Measurements from ENCODE around the gene PMEPA1. TPM values are rescaled to one million over a fixed set of nuclear protein-coding genes. Genes with fewer than 3 reads are reported as not detected.

The PMEPA1 gene
- total RNA-seq, 1 donor, result 23.5 TPM

DNA sequence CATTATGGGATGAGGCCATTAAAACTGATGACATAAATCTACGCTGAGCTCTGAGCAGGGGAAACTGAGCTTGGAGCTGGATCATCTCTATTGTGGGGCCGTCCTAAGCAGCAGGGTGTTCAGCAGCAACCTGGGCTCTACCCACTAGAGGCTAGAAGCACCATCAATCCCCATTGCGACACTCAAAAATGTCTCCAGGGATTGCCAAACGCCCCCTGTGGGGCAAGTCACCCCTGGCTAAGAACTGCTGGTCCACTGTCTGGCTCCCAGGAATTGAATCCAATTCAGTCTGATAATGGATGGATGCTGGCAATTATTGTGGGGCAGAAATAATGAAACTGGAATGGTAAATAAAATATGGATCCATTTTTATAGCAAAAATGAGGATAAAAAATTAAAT, 38.2 kb downstream of the PMEPA1 start:
- Histone ChIP-seq H3K27me3 (ENCODE audit: insufficient read depth, low read length) (no peaks in the 10 kb centered on the region), H3K9me3 (ENCODE audit: low read depth, low read length) (no peaks in the 10 kb centered on the region), H2AFZ (ENCODE audit: low read length) (no peak overlapping the region), H3K36me3 (ENCODE audit: insufficient read depth, low read length) (no peaks in the 10 kb centered on the region), H3K27ac (ENCODE audit: low read depth, low read length) (no peak overlapping the region), H3K4me3 (ENCODE audit: insufficient read depth, low read length) (no peak overlapping the region), H3K79me2 (ENCODE audit: insufficient read depth, low read length) (peaks cover 30% of the 10 kb centered on the region), H3K4me1 (ENCODE audit: insufficient read depth, low read length) (no peaks in the 10 kb centered on the region), H4K20me1 (ENCODE audit: insufficient read depth, low read length) (peaks cover 52% of the 10 kb centered on the region), H3K4me2 (ENCODE audit: insufficient read depth, low read length) (no peak overlapping the region)
- TF ChIP-seq, protein P1, sequence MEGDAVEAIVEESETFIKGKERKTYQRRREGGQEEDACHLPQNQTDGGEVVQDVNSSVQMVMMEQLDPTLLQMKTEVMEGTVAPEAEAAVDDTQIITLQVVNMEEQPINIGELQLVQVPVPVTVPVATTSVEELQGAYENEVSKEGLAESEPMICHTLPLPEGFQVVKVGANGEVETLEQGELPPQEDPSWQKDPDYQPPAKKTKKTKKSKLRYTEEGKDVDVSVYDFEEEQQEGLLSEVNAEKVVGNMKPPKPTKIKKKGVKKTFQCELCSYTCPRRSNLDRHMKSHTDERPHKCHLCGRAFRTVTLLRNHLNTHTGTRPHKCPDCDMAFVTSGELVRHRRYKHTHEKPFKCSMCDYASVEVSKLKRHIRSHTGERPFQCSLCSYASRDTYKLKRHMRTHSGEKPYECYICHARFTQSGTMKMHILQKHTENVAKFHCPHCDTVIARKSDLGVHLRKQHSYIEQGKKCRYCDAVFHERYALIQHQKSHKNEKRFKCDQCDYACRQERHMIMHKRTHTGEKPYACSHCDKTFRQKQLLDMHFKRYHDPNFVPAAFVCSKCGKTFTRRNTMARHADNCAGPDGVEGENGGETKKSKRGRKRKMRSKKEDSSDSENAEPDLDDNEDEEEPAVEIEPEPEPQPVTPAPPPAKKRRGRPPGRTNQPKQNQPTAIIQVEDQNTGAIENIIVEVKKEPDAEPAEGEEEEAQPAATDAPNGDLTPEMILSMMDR (IDR thresholded peaks at IDR 0.05; ENCODE audit: extremely low read depth, low read depth, low read length), result no peak
- no peak for DNase-seq (ENCODE audit: insufficient read length, low spot score, missing footprints)

DNA sequence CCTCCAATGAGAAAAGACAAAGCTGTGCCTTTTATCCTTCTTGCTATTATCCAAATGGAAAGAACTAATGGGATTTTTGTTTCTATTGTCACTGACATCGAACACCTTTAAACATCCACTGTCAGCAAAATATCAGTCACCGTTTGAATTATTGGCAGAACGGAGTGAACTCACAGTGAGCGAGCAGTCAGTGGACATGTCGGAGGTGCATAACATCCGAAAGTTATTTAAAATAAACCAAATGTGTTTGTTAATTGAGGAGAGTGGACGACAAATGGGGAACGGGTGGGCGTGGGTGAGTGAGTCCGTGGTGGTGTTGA, 38.8 kb downstream of the PMEPA1 start:
- Histone ChIP-seq H3K9me3 (ENCODE audit: low read depth, low read length) (no peaks in the 10 kb centered on the region), H3K36me3 (ENCODE audit: insufficient read depth, low read length) (no peaks in the 10 kb centered on the region), H3K4me1 (ENCODE audit: insufficient read depth, low read length) (no peaks in the 10 kb centered on the region), H3K79me2 (ENCODE audit: insufficient read depth, low read length) (peaks cover 30% of the 10 kb centered on the region), H3K4me3 (ENCODE audit: insufficient read depth, low read length) (no peak overlapping the region), H3K27ac (ENCODE audit: low read depth, low read length) (no peak overlapping the region), H3K4me2 (ENCODE audit: insufficient read depth, low read length) (no peak overlapping the region), H4K20me1 (ENCODE audit: insufficient read depth, low read length) (peaks cover 52% of the 10 kb centered on the region), H3K27me3 (ENCODE audit: insufficient read depth, low read length) (no peaks in the 10 kb centered on the region), H2AFZ (ENCODE audit: low read length) (no peak overlapping the region)
- TF ChIP-seq, protein P1 (IDR thresholded peaks at IDR 0.05; ENCODE audit: extremely low read depth, low read depth, low read length), result no peak
- no peak for DNase-seq (ENCODE audit: insufficient read length, low spot score, missing footprints)

DNA sequence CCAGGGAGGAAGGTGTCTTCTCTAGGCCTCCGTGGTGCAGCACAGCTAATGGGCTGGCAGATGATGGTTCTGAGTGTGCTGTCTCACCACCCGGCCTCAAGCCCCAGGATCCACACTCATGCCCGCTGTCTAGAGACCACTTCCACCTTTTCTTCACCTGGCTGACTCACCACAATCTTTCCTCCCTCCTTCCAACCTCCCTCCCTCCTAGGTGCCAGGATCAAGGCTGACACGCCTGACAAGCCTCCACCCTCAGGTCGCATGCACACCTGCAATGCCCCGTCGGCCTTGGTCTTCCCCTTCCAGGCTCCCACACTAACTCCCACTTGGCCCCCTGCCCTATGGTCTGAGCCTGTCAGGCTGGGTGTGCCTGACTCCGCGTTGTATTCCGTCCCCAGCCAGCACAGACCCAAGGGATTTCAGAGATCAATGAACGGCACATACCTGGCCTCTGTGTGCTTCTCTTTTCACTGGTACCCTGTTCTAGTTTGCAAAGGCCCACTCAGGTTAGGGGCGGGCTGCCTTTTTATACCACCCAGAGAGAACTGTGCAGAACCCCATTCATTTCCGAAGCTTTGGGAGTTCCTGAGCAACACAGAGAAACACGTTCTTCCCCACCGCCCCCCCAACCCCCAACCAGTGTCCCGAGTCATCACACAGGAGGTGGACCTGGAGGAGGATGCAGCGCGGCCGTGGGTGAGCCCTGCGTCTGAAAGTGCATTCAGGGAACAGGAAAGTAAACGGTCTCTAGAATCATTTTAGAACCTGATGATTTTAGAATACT, 39.3 kb downstream of the PMEPA1 start:
- Histone ChIP-seq H3K79me2 (ENCODE audit: insufficient read depth, low read length) (peaks cover 29% of the 10 kb centered on the region), H4K20me1 (ENCODE audit: insufficient read depth, low read length) (peaks cover 53% of the 10 kb centered on the region), H3K27ac (ENCODE audit: low read depth, low read length) (no peak overlapping the region), H3K4me3 (ENCODE audit: insufficient read depth, low read length) (no peak overlapping the region), H3K4me1 (ENCODE audit: insufficient read depth, low read length) (no peaks in the 10 kb centered on the region), H3K36me3 (ENCODE audit: insufficient read depth, low read length) (no peaks in the 10 kb centered on the region), H3K4me2 (ENCODE audit: insufficient read depth, low read length) (no peak overlapping the region), H3K9me3 (ENCODE audit: low read depth, low read length) (no peaks in the 10 kb centered on the region), H2AFZ (ENCODE audit: low read length) (no peak overlapping the region), H3K27me3 (ENCODE audit: insufficient read depth, low read length) (no peaks in the 10 kb centered on the region)
- TF ChIP-seq, protein P1 (IDR thresholded peaks at IDR 0.05; ENCODE audit: extremely low read depth, low read depth, low read length), result no peak
- DNase-seq (ENCODE audit: insufficient read length, low spot score, missing footprints), result no peak

DNA sequence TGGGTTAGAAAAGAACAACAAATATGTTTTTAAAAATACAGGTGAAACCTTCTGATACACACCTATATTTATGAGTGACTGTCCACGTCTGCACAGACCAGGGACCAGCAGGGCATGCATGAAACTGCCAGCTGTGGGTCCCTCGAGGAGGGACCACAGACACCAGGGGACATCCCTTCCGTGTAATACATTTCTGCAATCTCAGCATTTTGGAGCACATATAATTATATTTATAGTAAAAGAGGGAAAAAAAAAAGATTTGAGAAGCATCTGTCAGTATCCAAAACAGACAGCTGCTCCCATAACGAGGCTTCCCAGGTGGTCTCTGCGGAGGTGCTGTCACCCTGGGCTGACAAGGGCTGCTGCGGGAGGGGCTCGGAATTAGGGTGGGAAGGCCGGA, 40.2 kb downstream of the PMEPA1 start:
- TF ChIP-seq, protein P1 (IDR thresholded peaks at IDR 0.05; ENCODE audit: extremely low read depth, low read depth, low read length), result no peak
- no peaks in the 10 kb centered on the region for H3K36me3 ChIP-seq (ENCODE audit: insufficient read depth, low read length)
- no peak overlapping the region for H3K4me2 ChIP-seq (ENCODE audit: insufficient read depth, low read length)
- H3K79me2 ChIP-seq (ENCODE audit: insufficient read depth, low read length), result peaks cover 24% of the 10 kb centered on the region
- H3K4me3 ChIP-seq (ENCODE audit: insufficient read depth, low read length), result no peak overlapping the region
- no peak overlapping the region for H3K27ac ChIP-seq (ENCODE audit: low read depth, low read length)
- no peak overlapping the region for H2AFZ ChIP-seq (ENCODE audit: low read length)
- no peaks in the 10 kb centered on the region for H3K9me3 ChIP-seq (ENCODE audit: low read depth, low read length)
- peaks cover 60% of the 10 kb centered on the region for H4K20me1 ChIP-seq (ENCODE audit: insufficient read depth, low read length)
- H3K4me1 ChIP-seq (ENCODE audit: insufficient read depth, low read length), result no peaks in the 10 kb centered on the region
- peak; percentile 85 for DNase-seq (ENCODE audit: insufficient read length, low spot score, missing footprints)
- no peaks in the 10 kb centered on the region for H3K27me3 ChIP-seq (ENCODE audit: insufficient read depth, low read length)
